ENCODE data around the gene MYL11.

GRCh38 chr16:30369091-30369937 lies 5.3 kb upstream of the MYL11 start:
- no peak for TF ChIP-seq EZH2 (IDR thresholded peaks at IDR 0.05; ENCODE audit: insufficient read depth, poor library complexity, severe bottlenecking)
- no peak for TF ChIP-seq EZH2phosphoT487 (IDR thresholded peaks at IDR 0.05; ENCODE audit: insufficient read depth, low read depth)

All from GM23248 (cell line).